ENCODE results near the gene MRPL52.
"Not testable (repeated sequence)": the region's sequence is repeated elsewhere in the genome, so short reads cannot be mapped to it uniquely, and the experiment has no call there.

MRPL52 gene

GRCh38 chr14:22829661-22830442, at the start of gene MRPL52:
Gene MRPL52 (plus strand): TSS chr14:22829887. CDS start chr14:22829913, 26 bp downstream.
- Histone ChIP-seq H3K9me3 (ENCODE audit: control insufficient read depth, insufficient read depth, low read length) (no peaks in the 10 kb centered on the region), H3K27ac (ENCODE audit: low read depth, low read length) (peak within 1 kb of the TSS; percentile 81), H3K4me3 (ENCODE audit: low read depth, low read length) (peak within 1 kb of the TSS; percentile 89), H3K36me3 (ENCODE audit: control insufficient read depth, insufficient read depth, low read length) (peaks cover 28% of the 10 kb centered on the region), H3K4me1 (ENCODE audit: control insufficient read depth, insufficient read depth, low read length) (peaks cover 9% of the 10 kb centered on the region), H3K27me3 (ENCODE audit: control insufficient read depth, insufficient read depth, low read length) (no peaks in the 10 kb centered on the region), H3K9ac (ENCODE audit: low read depth, low read length) (peak within 1 kb of the TSS; percentile 75)

GRCh38 chr14:22780105-22780679, 49.5 kb upstream of the MRPL52 start:
- H3K27ac ChIP-seq (ENCODE audit: low read depth, low read length): no peak overlapping the region
- H3K4me3 ChIP-seq (ENCODE audit: low read depth, low read length): no peak overlapping the region
- no peaks in the 10 kb centered on the region for H3K27me3 ChIP-seq (ENCODE audit: control insufficient read depth, insufficient read depth, low read length)
- no peaks in the 10 kb centered on the region for H3K4me1 ChIP-seq (ENCODE audit: control insufficient read depth, insufficient read depth, low read length)
- H3K36me3 ChIP-seq (ENCODE audit: control insufficient read depth, insufficient read depth, low read length): no peaks in the 10 kb centered on the region
- no peak overlapping the region for H3K9ac ChIP-seq (ENCODE audit: low read depth, low read length)
- no peaks in the 10 kb centered on the region for H3K9me3 ChIP-seq (ENCODE audit: control insufficient read depth, insufficient read depth, low read length)

GRCh38 chr14:22780941-22781300, 48.8 kb upstream of the MRPL52 start:
- Histone ChIP-seq H3K27ac (ENCODE audit: low read depth, low read length) (no peak overlapping the region), H3K4me1 (ENCODE audit: control insufficient read depth, insufficient read depth, low read length) (no peaks in the 10 kb centered on the region), H3K9me3 (ENCODE audit: control insufficient read depth, insufficient read depth, low read length) (no peaks in the 10 kb centered on the region), H3K36me3 (ENCODE audit: control insufficient read depth, insufficient read depth, low read length) (no peaks in the 10 kb centered on the region), H3K4me3 (ENCODE audit: low read depth, low read length) (no peak overlapping the region), H3K27me3 (ENCODE audit: control insufficient read depth, insufficient read depth, low read length) (no peaks in the 10 kb centered on the region), H3K9ac (ENCODE audit: low read depth, low read length) (no peak overlapping the region)

GRCh38 chr14:22781301-22781991, 48.2 kb upstream of the MRPL52 start:
- Histone ChIP-seq H3K4me3 (ENCODE audit: low read depth, low read length) (no peak overlapping the region), H3K4me1 (ENCODE audit: control insufficient read depth, insufficient read depth, low read length) (no peaks in the 10 kb centered on the region), H3K27ac (ENCODE audit: low read depth, low read length) (no peak overlapping the region), H3K36me3 (ENCODE audit: control insufficient read depth, insufficient read depth, low read length) (no peaks in the 10 kb centered on the region), H3K9ac (ENCODE audit: low read depth, low read length) (no peak overlapping the region), H3K9me3 (ENCODE audit: control insufficient read depth, insufficient read depth, low read length) (no peaks in the 10 kb centered on the region), H3K27me3 (ENCODE audit: control insufficient read depth, insufficient read depth, low read length) (no peaks in the 10 kb centered on the region)

- Histone ChIP-seq H3K9ac (ENCODE audit: low read depth, low read length) (no peak overlapping the region), H3K9me3 (ENCODE audit: control insufficient read depth, insufficient read depth, low read length) (no peaks in the 10 kb centered on the region), H3K27ac (ENCODE audit: low read depth, low read length) (no peak overlapping the region), H3K4me3 (ENCODE audit: low read depth, low read length) (no peak overlapping the region), H3K27me3 (ENCODE audit: control insufficient read depth, insufficient read depth, low read length) (no peaks in the 10 kb centered on the region), H3K4me1 (ENCODE audit: control insufficient read depth, insufficient read depth, low read length) (no peaks in the 10 kb centered on the region), H3K36me3 (ENCODE audit: control insufficient read depth, insufficient read depth, low read length) (no peaks in the 10 kb centered on the region)
Observed at GRCh38 chr14:22786685-22787084, 43.0 kb upstream of the MRPL52 start.

GRCh38 chr14:22791301-22791700, 38.4 kb upstream of the MRPL52 start:
- Histone ChIP-seq H3K9ac (ENCODE audit: low read depth, low read length) (no peak overlapping the region), H3K9me3 (ENCODE audit: control insufficient read depth, insufficient read depth, low read length) (no peaks in the 10 kb centered on the region), H3K27ac (ENCODE audit: low read depth, low read length) (no peak overlapping the region), H3K27me3 (ENCODE audit: control insufficient read depth, insufficient read depth, low read length) (no peaks in the 10 kb centered on the region), H3K36me3 (ENCODE audit: control insufficient read depth, insufficient read depth, low read length) (no peaks in the 10 kb centered on the region), H3K4me1 (ENCODE audit: control insufficient read depth, insufficient read depth, low read length) (peaks cover 1% of the 10 kb centered on the region; the same call in 1 of the 2 replicates), H3K4me3 (ENCODE audit: low read depth, low read length) (no peak overlapping the region)

- Histone ChIP-seq H3K27me3 (ENCODE audit: control insufficient read depth, insufficient read depth, low read length) (no peaks in the 10 kb centered on the region), H3K9ac (ENCODE audit: low read depth, low read length) (no peak overlapping the region), H3K36me3 (ENCODE audit: control insufficient read depth, insufficient read depth, low read length) (no peaks in the 10 kb centered on the region), H3K27ac (ENCODE audit: low read depth, low read length) (no peak overlapping the region), H3K9me3 (ENCODE audit: control insufficient read depth, insufficient read depth, low read length) (no peaks in the 10 kb centered on the region), H3K4me1 (ENCODE audit: control insufficient read depth, insufficient read depth, low read length) (peaks cover 10% of the 10 kb centered on the region), H3K4me3 (ENCODE audit: low read depth, low read length) (no peak overlapping the region)
Observed at GRCh38 chr14:22792158-22792557, 37.5 kb upstream of the MRPL52 start.

- H3K27me3 ChIP-seq (ENCODE audit: control insufficient read depth, insufficient read depth, low read length); H3K36me3 ChIP-seq (ENCODE audit: control insufficient read depth, insufficient read depth, low read length); H3K27ac ChIP-seq (ENCODE audit: low read depth, low read length); H3K9ac ChIP-seq (ENCODE audit: low read depth, low read length); H3K4me3 ChIP-seq (ENCODE audit: low read depth, low read length); H3K9me3 ChIP-seq (ENCODE audit: control insufficient read depth, insufficient read depth, low read length): not testable (repeated sequence)
- H3K4me1 ChIP-seq (ENCODE audit: control insufficient read depth, insufficient read depth, low read length): peaks cover 13% of the 10 kb centered on the region
Observed at GRCh38 chr14:22793550-22793949, 36.1 kb upstream of the MRPL52 start.

GRCh38 chr14:22793976-22794375, 35.7 kb upstream of the MRPL52 start:
- peaks cover 13% of the 10 kb centered on the region for H3K4me1 ChIP-seq (ENCODE audit: control insufficient read depth, insufficient read depth, low read length)
- no peak overlapping the region for H3K9ac ChIP-seq (ENCODE audit: low read depth, low read length)
- no peak overlapping the region for H3K27ac ChIP-seq (ENCODE audit: low read depth, low read length)

GRCh38 chr14:22794551-22794951, 35.1 kb upstream of the MRPL52 start:
- Histone ChIP-seq H3K36me3 (ENCODE audit: control insufficient read depth, insufficient read depth, low read length) (no peaks in the 10 kb centered on the region), H3K4me3 (ENCODE audit: low read depth, low read length) (no peak overlapping the region), H3K9ac (ENCODE audit: low read depth, low read length) (no peak overlapping the region), H3K27ac (ENCODE audit: low read depth, low read length) (no peak overlapping the region), H3K27me3 (ENCODE audit: control insufficient read depth, insufficient read depth, low read length) (no peaks in the 10 kb centered on the region), H3K4me1 (ENCODE audit: control insufficient read depth, insufficient read depth, low read length) (peaks cover 13% of the 10 kb centered on the region), H3K9me3 (ENCODE audit: control insufficient read depth, insufficient read depth, low read length) (no peaks in the 10 kb centered on the region)

More at GRCh38 chr14:22793976-22794375, 35.7 kb upstream of the MRPL52 start:
- H3K36me3 ChIP-seq (ENCODE audit: control insufficient read depth, insufficient read depth, low read length): no peaks in the 10 kb centered on the region
- H3K4me3 ChIP-seq (ENCODE audit: low read depth, low read length): no peak overlapping the region
- no peaks in the 10 kb centered on the region for H3K9me3 ChIP-seq (ENCODE audit: control insufficient read depth, insufficient read depth, low read length)
- no peaks in the 10 kb centered on the region for H3K27me3 ChIP-seq (ENCODE audit: control insufficient read depth, insufficient read depth, low read length)

GRCh38 chr14:22796087-22796707, 33.5 kb upstream of the MRPL52 start:
- Histone ChIP-seq H3K27ac (ENCODE audit: low read depth, low read length) (peak overlapping the region; percentile 8), H3K9me3 (ENCODE audit: control insufficient read depth, insufficient read depth, low read length) (no peaks in the 10 kb centered on the region), H3K4me1 (ENCODE audit: control insufficient read depth, insufficient read depth, low read length) (peaks cover 13% of the 10 kb centered on the region), H3K9ac (ENCODE audit: low read depth, low read length) (no peak overlapping the region), H3K4me3 (ENCODE audit: low read depth, low read length) (no peak overlapping the region), H3K27me3 (ENCODE audit: control insufficient read depth, insufficient read depth, low read length) (no peaks in the 10 kb centered on the region), H3K36me3 (ENCODE audit: control insufficient read depth, insufficient read depth, low read length) (no peaks in the 10 kb centered on the region)

Data from HUES48 (cell line).